H9 (cell line): ENCODE results near the gene ASIC3. TPM values are rescaled to one million over a fixed set of nuclear protein-coding genes. Genes with fewer than 3 reads are reported as not detected.

Source experiments
- DNase-seq: peaks from one replicate; pipeline ENCODE4 v3.0.0-alpha.2; 2017
- H2AFZ ChIP-seq: one replicate; pipeline ENCODE4 v1.6.1; 2013; ENCODE audit warnings: mild to moderate bottlenecking, low read length, control low read depth, moderate library complexity
- H2AK5ac ChIP-seq: 2 replicates; pipeline ENCODE4 v1.6.1; 2013; ENCODE audit warnings: low read length, control low read depth, mixed read lengths; ENCODE audit not compliant: insufficient read length
- H2BK120ac ChIP-seq: one replicate; pipeline ENCODE4 v1.6.1; 2013; ENCODE audit warnings: low read depth, mild to moderate bottlenecking, low read length, control low read depth, inconsistent platforms; ENCODE audit not compliant: poor library complexity, severe bottlenecking
- H2BK12ac ChIP-seq: 2 replicates; pipeline ENCODE4 v1.6.1; 2013; ENCODE audit warnings: low read length, control low read depth, mixed read lengths, low read depth; ENCODE audit not compliant: insufficient read length
- H2BK15ac ChIP-seq: 2 replicates; pipeline ENCODE4 v1.6.1; 2013; ENCODE audit warnings: low read depth, low read length, control low read depth
- H2BK20ac ChIP-seq: one replicate; pipeline ENCODE4 v1.6.1; 2013; ENCODE audit warnings: low read depth, mild to moderate bottlenecking, low read length, control low read depth, inconsistent platforms; ENCODE audit not compliant: poor library complexity, severe bottlenecking
- H2BK5ac ChIP-seq: 2 replicates; pipeline ENCODE4 v1.6.1; 2013; ENCODE audit warnings: low read length, control low read depth, mixed read lengths; ENCODE audit not compliant: insufficient read length
- H3K14ac ChIP-seq: 2 replicates; pipeline ENCODE4 v1.6.1; 2013; ENCODE audit warnings: low read length, control low read depth; ENCODE audit not compliant: insufficient read depth
- H3K18ac ChIP-seq: 2 replicates; pipeline ENCODE4 v1.6.1; 2013; ENCODE audit warnings: low read depth, mild to moderate bottlenecking, mixed read lengths, low read length, control low read depth; ENCODE audit not compliant: insufficient read length
- H3K23ac ChIP-seq: 2 replicates; pipeline ENCODE4 v1.6.1; 2013; ENCODE audit warnings: low read length, control low read depth, mixed read lengths, low read depth; ENCODE audit not compliant: insufficient read length
- H3K23me2 ChIP-seq: 2 replicates; pipeline ENCODE4 v1.6.1; 2013; ENCODE audit warnings: low read depth, mild to moderate bottlenecking, mixed read lengths, low read length, control low read depth; ENCODE audit not compliant: insufficient read length, poor library complexity, severe bottlenecking
- H3K27ac ChIP-seq: 2 replicates; pipeline ENCODE4 v1.5.1; 2013; ENCODE audit warnings: low read length, control low read depth, mixed read lengths, low read depth; ENCODE audit not compliant: insufficient read length
- H3K27me3 ChIP-seq: 2 replicates; pipeline ENCODE4 v1.6.1; 2013; ENCODE audit warnings: low read length, control low read depth, inconsistent platforms; ENCODE audit not compliant: insufficient read depth
- H3K4ac ChIP-seq: 2 replicates; pipeline ENCODE4 v1.6.1; 2013; ENCODE audit warnings: low read depth, mild to moderate bottlenecking, control low read depth, inconsistent platforms, low read length, moderate library complexity
- H3K4me1 ChIP-seq: 2 replicates; pipeline ENCODE4 v1.6.1; 2013; ENCODE audit warnings: low read length, control low read depth, inconsistent platforms; ENCODE audit not compliant: insufficient read depth
- H3K4me2 ChIP-seq: 2 replicates; pipeline ENCODE4 v1.6.1; 2013; ENCODE audit warnings: low read length, control low read depth, mixed read lengths; ENCODE audit not compliant: insufficient read length, insufficient read depth
- H3K56ac ChIP-seq: 2 replicates; pipeline ENCODE4 v1.6.1; 2013; ENCODE audit warnings: low read depth, mild to moderate bottlenecking, mixed read lengths, low read length, control low read depth; ENCODE audit not compliant: insufficient read length
- H3K79me1 ChIP-seq: 2 replicates; pipeline ENCODE4 v1.6.1; 2013; ENCODE audit warnings: low read depth, mild to moderate bottlenecking, moderate library complexity, low read length, control low read depth, inconsistent platforms; ENCODE audit not compliant: insufficient read depth, poor library complexity, severe bottlenecking
- H3K79me2 ChIP-seq: 2 replicates; pipeline ENCODE4 v1.6.1; 2013; ENCODE audit warnings: low read length, control low read depth, inconsistent platforms; ENCODE audit not compliant: insufficient read depth
- H3K9ac ChIP-seq: 2 replicates; pipeline ENCODE4 v1.6.1; 2013; ENCODE audit warnings: low read length, control low read depth, mixed read lengths; ENCODE audit not compliant: insufficient read length; ENCODE audit errors: extremely low read depth
- H3K9me3 ChIP-seq: one replicate; pipeline ENCODE4 v1.6.1; 2013; ENCODE audit warnings: low read depth, low read length, inconsistent platforms; ENCODE audit not compliant: control insufficient read depth
- H3T11ph ChIP-seq: one replicate; pipeline ENCODE4 v1.6.1; 2013; ENCODE audit warnings: mild to moderate bottlenecking, low read length, control low read depth, inconsistent platforms
- H4K20me1 ChIP-seq: one replicate; pipeline ENCODE4 v1.6.1; 2013; ENCODE audit not compliant: control insufficient read depth, insufficient read length, insufficient read depth
- H4K5ac ChIP-seq: 2 replicates; pipeline ENCODE4 v1.6.1; 2013; ENCODE audit warnings: low read depth, mild to moderate bottlenecking, mixed read lengths, low read length, control low read depth; ENCODE audit not compliant: insufficient read length
- H4K8ac ChIP-seq: replicated peaks from 2 replicates; pipeline ENCODE4 v1.6.1; 2013; ENCODE audit warnings: low read length, control low read depth, mixed read lengths, low read depth; ENCODE audit not compliant: insufficient read length
- H4K91ac ChIP-seq: 2 replicates; pipeline ENCODE4 v1.6.1; 2013; ENCODE audit warnings: low read depth, mild to moderate bottlenecking, moderate library complexity, mixed read lengths, low read length, control low read depth; ENCODE audit not compliant: insufficient read length
- H3K27ac Mint-ChIP-seq, 3 experiments: 2 replicates in 2 of 3; 3 replicates in 1 of 3; pipeline ENCODE4 v1.8.0; 2020 to 2021; ENCODE audit warnings: mixed read lengths in 3 of 3, mild to moderate bottlenecking in 1 of 3, moderate library complexity in 1 of 3
- H3K27me3 Mint-ChIP-seq: 2 replicates; pipeline ENCODE4 v1.8.0; 2021; ENCODE audit warnings: low read depth, mild to moderate bottlenecking, moderate library complexity, mixed read lengths
- H3K36me3 Mint-ChIP-seq, 3 experiments: 2 replicates in 2 of 3; 3 replicates in 1 of 3; pipeline ENCODE4 v1.8.0; 2020 to 2021; ENCODE audit warnings: low read depth in 3 of 3, mixed read lengths in 3 of 3; ENCODE audit not compliant: insufficient read depth in 1 of 3
- H3K4me1 Mint-ChIP-seq, 2 experiments: 2 replicates each; pipeline ENCODE4 v1.8.0; 2020; ENCODE audit warnings: mixed read lengths in 2 of 2
- H3K4me3 Mint-ChIP-seq, 2 experiments: 2 replicates in 1 of 2; 3 replicates in 1 of 2; pipeline ENCODE4 v1.8.0; 2020 to 2021; ENCODE audit warnings: mild to moderate bottlenecking in 2 of 2, mixed read lengths in 2 of 2, moderate library complexity in 1 of 2
- H3K9me3 Mint-ChIP-seq, 2 experiments: 2 replicates in 1 of 2; 3 replicates in 1 of 2; pipeline ENCODE4 v1.8.0; 2020; ENCODE audit warnings: mild to moderate bottlenecking in 2 of 2, mixed read lengths in 2 of 2, moderate library complexity in 1 of 2
- CTCF ChIP-seq: fragments of 200-600 bp; sonication (generic); conservative IDR thresholded peaks from 3 replicates; pipeline ENCODE4 v1.8.0; 2021; ENCODE audit warnings: antibody characterized with exemption, mild to moderate bottlenecking
- whole genome bisulfite sequencing: extraction: QIAGEN DNeasy Blood & Tissue Kit; methylation state at CpG from one replicate; pipeline ENCODE4 v1.1.7; 2013; ENCODE audit warnings: missing lambda C conversion rate, low lambda C conversion rate, mixed read lengths; ENCODE audit not compliant: insufficient read length; ENCODE audit errors: extremely low coverage; 5-methylcytosine and 5-hydroxymethylcytosine counted together
- total RNA-seq: library from RNA; stranded (reverse); gene quantifications from 2 replicates; pipeline ENCODE4 v1.2.1, GENCODE V29; 2021

Gene ASIC3
- total RNA-seq, 1 experiment from 2014 or later, result 1.7 TPM

- Histone ChIP-seq H3K27me3 (no peaks in the 10 kb centered on the region; the same call in 1 of the 2 replicates), H3K23ac (no peak overlapping the region), H3K23me2 (peaks cover 7% of the 10 kb centered on the region), H3T11ph (no peak overlapping the region), H2BK5ac (no peak overlapping the region), H3K9me3 (no peaks in the 10 kb centered on the region), H2AK5ac (no peak overlapping the region), H2BK12ac (no peak overlapping the region), H2BK120ac (no peak overlapping the region), H3K18ac (no peak overlapping the region), H2AFZ (no peak overlapping the region), H4K8ac (no peak overlapping the region), H3K79me1 (no peaks in the 10 kb centered on the region), H3K4ac (no peak overlapping the region), H2BK20ac (no peak overlapping the region), H3K4me2 (peak overlapping the region; percentile 70), H4K91ac (no peak overlapping the region), H4K20me1 (no peaks in the 10 kb centered on the region), H2BK15ac (no peak overlapping the region), H3K27ac (no peak overlapping the region), H3K56ac (no peak overlapping the region), H3K79me2 (no peaks in the 10 kb centered on the region; the same call in 1 of the 2 replicates), H3K4me1 (no peaks in the 10 kb centered on the region), H3K9ac (no peak overlapping the region), H4K5ac (no peak overlapping the region), H3K14ac (no peak overlapping the region)
- whole genome bisulfite sequencing, result no CpG with 5 or more reads among the region's 27 CpGs
- TF ChIP-seq CTCF, result no peak
- peaks cover 32 to 43% of the 10 kb centered on the region in 2 experiments for H3K4me1 Mint-ChIP-seq
- peaks cover 11 to 25% (median 22%) of the 10 kb centered on the region in 3 experiments for H3K36me3 Mint-ChIP-seq
- DNase-seq, result no peak
- peaks cover 6% of the 10 kb centered on the region for H3K27me3 Mint-ChIP-seq
- no peaks in the 10 kb centered on the region for H3K9me3 Mint-ChIP-seq
- peak overlapping the region; percentile 79 to 92 for H3K4me3 Mint-ChIP-seq
- H3K27ac Mint-ChIP-seq, result peak overlapping the region in 2 of 3 experiments; percentile 66 to 84; a peak in 1 of 7 replicates
These were observed 31.0 kb downstream of the ASIC3 start for GRCh38 chr7:151079199-151079910.
